GM23338 (cell line): ENCODE data around the gene MYF6. TPM values are rescaled to one million over a fixed set of nuclear protein-coding genes. Genes with fewer than 3 reads are reported as not detected.

Experiments
- ATAC-seq: fragments of 200-7000 bp; cut with Tn5 transposase; 3 replicates; pipeline ENCODE4 v1.9.1; 2020
- DNase-seq: peaks from one replicate; pipeline ENCODE4 v3.0.0-alpha.2; 2015; ENCODE audit warnings: low spot score
- H2AFZ ChIP-seq: fragments of 200-600 bp; sonication (generic); 2 replicates; pipeline ENCODE4 v1.8.0; 2016; ENCODE audit warnings: antibody characterized with exemption, mild to moderate bottlenecking, moderate library complexity
- H3F3A ChIP-seq: fragments of 200-600 bp; sonication (generic); replicated peaks from 2 replicates; pipeline ENCODE4 v1.8.0; 2017; ENCODE audit warnings: antibody characterized with exemption, mixed run types, low read depth
- H3K27ac ChIP-seq: fragments of 200-600 bp; sonication (generic); 2 replicates; pipeline ENCODE4 v1.6.1; 2016; ENCODE audit warnings: low read depth
- H3K27me3 ChIP-seq: fragments of 200-600 bp; sonication (generic); 2 replicates; pipeline ENCODE4 v1.8.0; 2016; ENCODE audit warnings: mild to moderate bottlenecking, mixed run types, moderate library complexity; ENCODE audit not compliant: insufficient read depth
- H3K36me3 ChIP-seq: fragments of 200-600 bp; sonication (generic); 2 replicates; pipeline ENCODE4 v1.8.0; 2016; ENCODE audit warnings: mild to moderate bottlenecking; ENCODE audit not compliant: insufficient read depth
- H3K4me1 ChIP-seq: fragments of 200-600 bp; sonication (generic); 2 replicates; pipeline ENCODE4 v1.8.0; 2016; ENCODE audit warnings: mild to moderate bottlenecking, moderate library complexity; ENCODE audit not compliant: insufficient read depth
- H3K4me2 ChIP-seq: fragments of 200-600 bp; sonication (generic); 2 replicates; pipeline ENCODE4 v1.7.1; 2017; ENCODE audit warnings: mixed run types
- H3K4me3 ChIP-seq: fragments of 200-600 bp; sonication (generic); 2 replicates; pipeline ENCODE4 v1.6.1; 2016; ENCODE audit warnings: mixed run types
- H3K79me2 ChIP-seq: fragments of 200-600 bp; sonication (generic); replicated peaks from 2 replicates; pipeline ENCODE4 v1.8.0; 2017; ENCODE audit warnings: mild to moderate bottlenecking; ENCODE audit not compliant: insufficient read depth
- H3K9me2 ChIP-seq: fragments of 200-600 bp; sonication (generic); 2 replicates; pipeline ENCODE4 v1.8.0; 2017; ENCODE audit not compliant: insufficient read depth
- H4K20me1 ChIP-seq: fragments of 200-600 bp; sonication (generic); replicated peaks from 2 replicates; pipeline ENCODE4 v1.8.0; 2017; ENCODE audit warnings: mild to moderate bottlenecking; ENCODE audit not compliant: insufficient read depth
- H3K27ac Mint-ChIP-seq: 2 replicates; pipeline ENCODE4 v1.8.0; 2020; ENCODE audit warnings: inconsistent platforms, mild to moderate bottlenecking, moderate library complexity, mixed read lengths
- H3K27me3 Mint-ChIP-seq: 3 replicates; pipeline ENCODE4 v1.8.0; 2022; ENCODE audit warnings: low read depth, mild to moderate bottlenecking, moderate library complexity, mixed read lengths, inconsistent platforms; ENCODE audit not compliant: insufficient read depth, poor library complexity
- H3K36me3 Mint-ChIP-seq: 3 replicates; pipeline ENCODE4 v1.8.0; 2021; ENCODE audit warnings: low read depth, mild to moderate bottlenecking, inconsistent platforms, moderate library complexity, mixed read lengths
- H3K4me1 Mint-ChIP-seq: 3 replicates; pipeline ENCODE4 v1.8.0; 2020; ENCODE audit warnings: mild to moderate bottlenecking, inconsistent platforms, mixed read lengths
- H3K4me3 Mint-ChIP-seq: 3 replicates; pipeline ENCODE4 v1.8.0; 2021; ENCODE audit warnings: moderate library complexity, mild to moderate bottlenecking, inconsistent platforms, mixed read lengths
- H3K9me3 Mint-ChIP-seq: 3 replicates; pipeline ENCODE4 v1.8.0; 2020; ENCODE audit warnings: moderate library complexity, mild to moderate bottlenecking, inconsistent platforms, mixed read lengths
- CREB1 ChIP-seq: fragments of 250-450 bp; sonication (Bioruptor Pico); IDR thresholded peaks from 2 replicates; pipeline ENCODE4 v1.5.0; 2020; ENCODE audit warnings: low read depth, mild to moderate bottlenecking, moderate library complexity
- CTCF ChIP-seq, 2 experiments: fragments of 200-600 bp in 1 of 2; sonication (generic) in 1 of 2; conservative IDR thresholded peaks; 2 replicates each; pipeline versions ENCODE4 v1.5.1 to v1.6.1; 2016 to 2017; ENCODE audit warnings: antibody characterized with exemption in 2 of 2, low read depth in 2 of 2, mild to moderate bottlenecking in 2 of 2, moderate library complexity in 1 of 2
- ETS1 ChIP-seq: IDR thresholded peaks from 2 replicates; pipeline ENCODE4 v1.6.1; 2016; ENCODE audit warnings: antibody characterized with exemption
- EZH2 ChIP-seq: fragments of 200-600 bp; sonication (generic); IDR thresholded peaks from one replicate; pipeline ENCODE4 v1.8.0; 2017; ENCODE audit warnings: antibody characterized with exemption, mild to moderate bottlenecking, low read depth; ENCODE audit not compliant: unreplicated experiment
- EZH2phosphoT487 ChIP-seq: fragments of 200-600 bp; sonication (generic); IDR thresholded peaks from one replicate; pipeline ENCODE4 v1.8.1; 2018; ENCODE audit warnings: antibody characterized with exemption; ENCODE audit not compliant: unreplicated experiment
- JUNB ChIP-seq: IDR thresholded peaks from one replicate; pipeline ENCODE4 v1.6.1; 2016; ENCODE audit warnings: antibody characterized with exemption; ENCODE audit not compliant: unreplicated experiment
- NANOG ChIP-seq: IDR thresholded peaks from 2 replicates; pipeline ENCODE4 v1.6.1; 2016; ENCODE audit warnings: antibody characterized with exemption, borderline replicate concordance
- POLR2AphosphoS5 ChIP-seq: IDR thresholded peaks from 2 replicates; pipeline ENCODE4 v1.6.1; 2016; ENCODE audit warnings: antibody characterized with exemption, low read depth
- REST ChIP-seq: IDR thresholded peaks from one replicate; pipeline ENCODE4 v1.6.1; 2018; ENCODE audit warnings: antibody characterized with exemption; ENCODE audit not compliant: unreplicated experiment
- STAT1 ChIP-seq: IDR thresholded peaks from one replicate; pipeline ENCODE4 v1.6.1; 2016; ENCODE audit warnings: antibody characterized with exemption; ENCODE audit not compliant: unreplicated experiment
- ZNF114 ChIP-seq: fragments of 250-450 bp; sonication (Bioruptor Pico); IDR thresholded peaks from 2 replicates; pipeline ENCODE4 v1.5.0; 2020; ENCODE audit warnings: mild to moderate bottlenecking, moderate library complexity
- ZNF331 ChIP-seq: fragments of 250-450 bp; sonication (Bioruptor Pico); IDR thresholded peaks from 2 replicates; pipeline ENCODE4 v1.5.0; 2020; ENCODE audit warnings: low read depth, mild to moderate bottlenecking, moderate library complexity
- ZNF462 ChIP-seq: fragments of 250-450 bp; sonication (Bioruptor Pico); IDR thresholded peaks from 2 replicates; pipeline ENCODE4 v1.5.0; 2020; ENCODE audit warnings: mild to moderate bottlenecking, moderate library complexity
- polyA plus RNA-seq: library from polyadenylated mRNA; unstranded; fragments of >200 nt; fragmentation: Nextera tagmentation; extraction: Ambion mirVana; gene quantifications from 2 replicates; pipeline ENCODE4 v1.2.1, GENCODE V29; 2016
- total RNA-seq: library from RNA; depleted of rRNA; stranded (reverse); fragments of >200 nt; shearing (Covaris generic); gene quantifications from 2 replicates; pipeline ENCODE4 v1.2.3, GENCODE V29; 2014

Gene MYF6
- total and polyA plus RNA-seq, 2 experiments from 2014 or later, result not detected

GRCh38 chr12:80677994-80678393 is 29.4 kb upstream of the MYF6 start:
- Histone ChIP-seq H3K4me3 (no peak overlapping the region), H3K36me3 (no peaks in the 10 kb centered on the region), H3K79me2 (no peaks in the 10 kb centered on the region), H2AFZ (no peak overlapping the region), H3F3A (no peaks in the 10 kb centered on the region), H3K4me2 (no peak overlapping the region), H3K27ac (no peak overlapping the region), H3K27me3 (no peaks in the 10 kb centered on the region), H3K9me2 (no peaks in the 10 kb centered on the region), H3K4me1 (0 out of 2 replicates have a peak, but pooled peaks cover 4% of the 10 kb centered on the region), H4K20me1 (no peaks in the 10 kb centered on the region)
- ATAC-seq (no peak), DNase-seq (no peak)
- H3K27me3 Mint-ChIP-seq, result no peaks in the 10 kb centered on the region
- TF ChIP-seq POLR2AphosphoS5 (no peak), JUNB (no peak), REST (no peak), NANOG (no peak), CTCF (conservative IDR thresholded peaks at IDR 0.05; ENCODE audit: low read depth in 2 of 2) (no peak), EZH2 (no peak), ZNF331 (CRISPR knock-in tag) (no peak), ZNF114 (CRISPR knock-in tag) (no peak), EZH2phosphoT487 (no peak), ETS1 (no peak), CREB1 (CRISPR knock-in tag) (no peak), ZNF462 (CRISPR knock-in tag) (no peak), STAT1 (no peak)
- H3K36me3 Mint-ChIP-seq, result no peaks in the 10 kb centered on the region
- H3K4me1 Mint-ChIP-seq, result peaks cover 7% of the 10 kb centered on the region
- no peak overlapping the region for H3K27ac Mint-ChIP-seq
- H3K9me3 Mint-ChIP-seq, result no peaks in the 10 kb centered on the region
- H3K4me3 Mint-ChIP-seq, result no peak overlapping the region
